Lower leg skin (tissue), 3 donors: ENCODE results near the gene HOGA1.
"Not testable (repeated sequence)": the region's sequence is repeated elsewhere in the genome, so short reads cannot be mapped to it uniquely, and the experiment has no call there.

Experiments used
- POLR2A ChIP-seq, 2 donors: fragments of 450-650 bp; IDR thresholded peaks; one replicate each; pipeline ENCODE4 v1.6.1; 2016 to 2017; ENCODE audit warnings: antibody characterized with exemption in 2 of 2, mild to moderate bottlenecking in 1 of 2, moderate library complexity in 1 of 2
- TF ChIP-seq, protein P1 (sequence below), 3 donors: fragments of 450-650 bp; IDR thresholded peaks; one replicate each; pipeline ENCODE4 v1.5.1; 2016; ENCODE audit warnings: antibody characterized with exemption in 3 of 3, mild to moderate bottlenecking in 3 of 3, moderate library complexity in 2 of 3

DNA sequence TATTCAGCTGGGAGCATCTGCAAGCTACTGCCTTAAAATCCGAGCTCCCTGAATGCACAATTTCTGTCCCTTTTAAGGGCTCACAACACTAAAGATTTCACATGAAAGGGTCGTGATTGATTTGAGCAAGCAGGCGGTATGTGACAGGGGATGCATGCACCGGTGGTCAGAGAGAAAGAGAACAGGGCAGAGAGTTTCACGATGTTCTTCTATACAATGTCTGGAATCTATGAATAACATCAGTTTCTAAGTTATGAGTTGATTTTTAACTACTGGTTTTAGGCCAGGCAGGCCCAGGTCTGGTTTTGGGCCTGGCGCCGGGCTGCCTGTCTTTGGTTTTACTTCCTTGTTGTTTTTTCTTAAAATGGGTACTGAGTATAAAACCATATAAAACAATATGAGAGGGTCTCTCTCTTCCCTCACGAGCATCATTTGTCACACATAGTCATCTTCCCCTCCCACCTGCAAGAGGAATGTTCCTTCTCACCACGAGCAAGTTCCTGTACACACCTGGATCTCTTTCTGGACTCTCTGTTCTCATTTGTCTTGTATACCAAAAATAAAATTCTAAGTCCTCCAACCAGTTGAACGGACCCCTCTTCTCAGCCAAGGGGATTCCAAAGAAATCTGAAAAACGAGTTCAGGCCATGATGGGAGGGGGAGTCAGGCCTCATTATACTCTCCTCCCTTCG is 22.7 kb upstream of the HOGA1 start:
- TF ChIP-seq, protein P1, sequence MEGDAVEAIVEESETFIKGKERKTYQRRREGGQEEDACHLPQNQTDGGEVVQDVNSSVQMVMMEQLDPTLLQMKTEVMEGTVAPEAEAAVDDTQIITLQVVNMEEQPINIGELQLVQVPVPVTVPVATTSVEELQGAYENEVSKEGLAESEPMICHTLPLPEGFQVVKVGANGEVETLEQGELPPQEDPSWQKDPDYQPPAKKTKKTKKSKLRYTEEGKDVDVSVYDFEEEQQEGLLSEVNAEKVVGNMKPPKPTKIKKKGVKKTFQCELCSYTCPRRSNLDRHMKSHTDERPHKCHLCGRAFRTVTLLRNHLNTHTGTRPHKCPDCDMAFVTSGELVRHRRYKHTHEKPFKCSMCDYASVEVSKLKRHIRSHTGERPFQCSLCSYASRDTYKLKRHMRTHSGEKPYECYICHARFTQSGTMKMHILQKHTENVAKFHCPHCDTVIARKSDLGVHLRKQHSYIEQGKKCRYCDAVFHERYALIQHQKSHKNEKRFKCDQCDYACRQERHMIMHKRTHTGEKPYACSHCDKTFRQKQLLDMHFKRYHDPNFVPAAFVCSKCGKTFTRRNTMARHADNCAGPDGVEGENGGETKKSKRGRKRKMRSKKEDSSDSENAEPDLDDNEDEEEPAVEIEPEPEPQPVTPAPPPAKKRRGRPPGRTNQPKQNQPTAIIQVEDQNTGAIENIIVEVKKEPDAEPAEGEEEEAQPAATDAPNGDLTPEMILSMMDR (IDR thresholded peaks at IDR 0.05), result not testable (repeated sequence)
- TF ChIP-seq POLR2A (IDR thresholded peaks at IDR 0.05), result not testable (repeated sequence)
